Measurements from ENCODE around the gene MGAT5.

Gene MGAT5

GRCh38 chr2:134336921-134337320 is 83.0 kb downstream of the MGAT5 start:
- DNase-seq (ENCODE audit: low spot score) = no peak

GRCh38 chr2:134337631-134338030 is 83.8 kb downstream of the MGAT5 start:
- DNase-seq (ENCODE audit: low spot score) = no peak

GRCh38 chr2:134338208-134338607 is 84.3 kb downstream of the MGAT5 start:
- DNase-seq (ENCODE audit: low spot score) = no peak

GRCh38 chr2:134341476-134341875 is 87.6 kb downstream of the MGAT5 start:
- no peak for DNase-seq (ENCODE audit: low spot score)

GRCh38 chr2:134344954-134345697 is 91.3 kb downstream of the MGAT5 start:
- no peak for DNase-seq (ENCODE audit: low spot score)

GRCh38 chr2:134346141-134346540 is 92.3 kb downstream of the MGAT5 start:
- no peak for DNase-seq (ENCODE audit: low spot score)

- DNase-seq (ENCODE audit: low spot score) = no peak
Measured at GRCh38 chr2:134347756-134348155, 93.9 kb downstream of the MGAT5 start.

- DNase-seq (ENCODE audit: low spot score) = no peak
Measured at GRCh38 chr2:134348239-134348638, 94.4 kb downstream of the MGAT5 start.

GRCh38 chr2:134348760-134349159 is 94.9 kb downstream of the MGAT5 start:
- DNase-seq (ENCODE audit: low spot score) = no peak

- DNase-seq (ENCODE audit: low spot score) = no peak
Measured at GRCh38 chr2:134351016-134351415, 97.1 kb downstream of the MGAT5 start.

- no peak for DNase-seq (ENCODE audit: low spot score)
Measured at GRCh38 chr2:134351899-134352298, 98.0 kb downstream of the MGAT5 start.

- DNase-seq (ENCODE audit: low spot score) = no peak
Measured at GRCh38 chr2:134352844-134353243, 99.0 kb downstream of the MGAT5 start.

GRCh38 chr2:134354611-134355010 is 100.7 kb downstream of the MGAT5 start:
- no peak for DNase-seq (ENCODE audit: low spot score)

- no peak for DNase-seq (ENCODE audit: low spot score)
Measured at GRCh38 chr2:134357814-134358213, 103.9 kb downstream of the MGAT5 start.

GRCh38 chr2:134359367-134360081 is 105.7 kb downstream of the MGAT5 start:
- no peak for DNase-seq (ENCODE audit: low spot score)

GRCh38 chr2:134360745-134361487 is 107.0 kb downstream of the MGAT5 start:
- no peak for DNase-seq (ENCODE audit: low spot score)

GRCh38 chr2:134361648-134362047 is 107.8 kb downstream of the MGAT5 start:
- DNase-seq (ENCODE audit: low spot score) = no peak

- no peak for DNase-seq (ENCODE audit: low spot score)
Measured at GRCh38 chr2:134362152-134362668, 108.3 kb downstream of the MGAT5 start.

- DNase-seq (ENCODE audit: low spot score) = no peak
Measured at GRCh38 chr2:134362740-134363139, 108.9 kb downstream of the MGAT5 start.

GRCh38 chr2:134365356-134365755 is 111.5 kb downstream of the MGAT5 start:
- no peak for DNase-seq (ENCODE audit: low spot score)

GRCh38 chr2:134366359-134366758 is 112.5 kb downstream of the MGAT5 start:
- no peak for DNase-seq (ENCODE audit: low spot score)

- no peak for DNase-seq (ENCODE audit: low spot score)
Measured at GRCh38 chr2:134367213-134367612, 113.3 kb downstream of the MGAT5 start.

All from hematopoietic multipotent progenitor cell treated with erythropoietin and hydrocortisone succinate and interleukin-3 and kit ligand, for 15 days (in vitro differentiated cells).